Vagina (tissue), 2 donors: ENCODE data around the gene GAS1. TPM values are rescaled to one million over a fixed set of nuclear protein-coding genes. Genes with fewer than 3 reads are reported as not detected.

Source experiments
- DNase-seq, 2 donors: peaks; one replicate each; pipeline ENCODE4 v3.0.0-alpha.2; 2017; ENCODE audit errors: extremely low spot score in 2 of 2
- H3K27ac ChIP-seq: fragments of 200-600 bp; sonication (generic); one replicate; pipeline ENCODE4 v1.5.1; 2019
- H3K27me3 ChIP-seq: fragments of 200-600 bp; sonication (generic); one replicate; pipeline ENCODE4 v1.5.1; 2019
- H3K36me3 ChIP-seq, 2 donors: fragments of 200-600 bp; sonication (generic); one replicate each; pipeline ENCODE4 v1.5.1; 2017 to 2019
- H3K4me1 ChIP-seq: fragments of 200-600 bp; sonication (generic); one replicate; pipeline ENCODE4 v1.5.1; 2019
- H3K4me3 ChIP-seq, 2 donors: fragments of 200-600 bp; sonication (generic); 1 replicate in 1 of 2; 2 replicates in 1 of 2; pipeline ENCODE4 v1.5.1; 2016 to 2019
- H3K9me3 ChIP-seq: fragments of 200-600 bp; sonication (generic); one replicate; pipeline ENCODE4 v1.5.1; 2019
- CTCF ChIP-seq, 3 experiments: fragments of 450-650 bp in 2 of 3; fragments of 200-600 bp in 1 of 3; sonication (generic) in 1 of 3; IDR thresholded peaks; one replicate each; pipeline ENCODE4 v1.5.1; 2017 to 2019; ENCODE audit warnings: antibody characterized with exemption in 3 of 3, mild to moderate bottlenecking in 2 of 3, moderate library complexity in 2 of 3
- POLR2A ChIP-seq, 2 donors: fragments of 450-650 bp; IDR thresholded peaks; one replicate each; pipeline ENCODE4 v1.6.1; 2017; ENCODE audit warnings: antibody characterized with exemption in 2 of 2, mild to moderate bottlenecking in 2 of 2, moderate library complexity in 2 of 2
- POLR2AphosphoS5 ChIP-seq, 2 donors: sonication (generic); formaldehyde crosslinking; IDR thresholded peaks; one replicate each; pipeline ENCODE4 v1.9.0; 2017; ENCODE audit warnings: antibody characterized with exemption in 2 of 2, mild to moderate bottlenecking in 2 of 2, low read depth in 1 of 2; ENCODE audit not compliant: insufficient read depth in 1 of 2
- intact Hi-C: fragments of 100-400 bp; cut with DNase I; formaldehyde crosslinking; loops from one replicate; pipeline ENCODE4 v1.15.1; 2023
- total RNA-seq: library from RNA; depleted of rRNA; stranded (reverse); fragments of >200 nt; gene quantifications from one replicate; pipeline ENCODE4 v1.2.3, GENCODE V29; 2016

The GAS1 gene, protein sequence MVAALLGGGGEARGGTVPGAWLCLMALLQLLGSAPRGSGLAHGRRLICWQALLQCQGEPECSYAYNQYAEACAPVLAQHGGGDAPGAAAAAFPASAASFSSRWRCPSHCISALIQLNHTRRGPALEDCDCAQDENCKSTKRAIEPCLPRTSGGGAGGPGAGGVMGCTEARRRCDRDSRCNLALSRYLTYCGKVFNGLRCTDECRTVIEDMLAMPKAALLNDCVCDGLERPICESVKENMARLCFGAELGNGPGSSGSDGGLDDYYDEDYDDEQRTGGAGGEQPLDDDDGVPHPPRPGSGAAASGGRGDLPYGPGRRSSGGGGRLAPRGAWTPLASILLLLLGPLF
- 163 TPM for total RNA-seq

DNA sequence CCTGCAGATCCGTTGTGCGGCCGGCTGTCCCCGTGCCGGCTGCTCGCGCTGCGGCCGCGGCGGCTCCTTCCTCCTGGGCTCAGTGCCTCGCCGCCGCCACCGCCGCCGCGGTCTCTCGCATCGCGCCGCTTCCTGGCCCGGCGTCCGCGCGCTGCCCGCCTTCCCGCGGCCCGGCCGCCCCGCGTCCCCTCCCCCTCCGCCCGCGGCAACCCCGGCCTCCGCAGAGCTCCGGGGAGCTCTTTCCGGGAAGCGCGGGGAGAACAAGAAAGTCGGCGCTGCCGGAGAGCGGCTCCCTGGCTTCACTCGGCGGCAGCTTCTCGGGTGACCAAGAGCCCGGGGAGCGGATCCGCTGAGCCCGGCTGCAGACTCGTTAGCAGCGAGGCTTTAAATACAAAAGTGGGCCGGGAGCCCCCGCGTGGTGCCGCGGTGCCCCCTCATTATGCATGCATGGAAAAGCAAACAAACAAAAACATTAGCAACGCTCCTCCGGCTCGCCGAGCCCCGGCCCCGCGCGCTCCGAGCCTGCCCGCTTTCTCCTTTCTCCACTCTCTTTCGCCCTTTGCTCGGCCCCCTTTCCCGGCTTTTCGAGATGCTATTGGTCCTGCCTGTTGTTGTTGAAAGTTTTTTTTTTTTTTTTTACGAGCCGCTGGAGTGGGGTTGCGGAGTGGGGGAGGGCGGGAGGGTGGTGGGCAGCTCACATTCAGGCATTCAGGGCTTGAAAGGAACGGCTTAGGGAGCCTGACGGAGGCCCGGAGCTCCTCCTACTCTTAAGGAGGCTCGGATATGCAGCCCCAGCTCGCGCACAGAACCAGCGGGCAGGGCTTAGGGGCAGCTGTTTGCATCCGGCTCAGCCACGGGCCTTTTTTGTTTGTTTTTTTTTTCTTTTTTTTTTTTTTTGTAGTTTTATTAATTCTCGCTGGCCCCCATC lies at the start of gene GAS1:
TSS of gene GAS1 (minus strand) at position 361 of the 928 bp plus-strand sequence. CDS start 727 bp downstream, outside the sequence.
- no peaks in the 10 kb centered on the region for H3K9me3 ChIP-seq
- intact Hi-C loops = loop anchor here (5.0 to 10.0 kb wide), 4 partner anchors 197 to 463 kb away; no protein-coding TSS in a partner anchor
- H3K27me3 ChIP-seq = no peaks in the 10 kb centered on the region
- H3K4me3 ChIP-seq = peak within 1 kb of the TSS; percentile 81 to 90
- peak in 1 of 2 donors; percentile 61 for TF ChIP-seq POLR2A (IDR thresholded peaks at IDR 0.05)
- TF ChIP-seq CTCF (IDR thresholded peaks at IDR 0.05) = no peak
- peak; percentile 39 to 88 for TF ChIP-seq POLR2AphosphoS5 (IDR thresholded peaks at IDR 0.05; ENCODE audit: insufficient read depth in 1 of 2, low read depth in 1 of 2)
- no peaks in the 10 kb centered on the region for H3K36me3 ChIP-seq
- peak within 1 kb of the TSS; percentile 90 for H3K27ac ChIP-seq
- peak in 1 of 2 donors; percentile 96 for DNase-seq
- peaks cover 20% of the 10 kb centered on the region for H3K4me1 ChIP-seq

DNA sequence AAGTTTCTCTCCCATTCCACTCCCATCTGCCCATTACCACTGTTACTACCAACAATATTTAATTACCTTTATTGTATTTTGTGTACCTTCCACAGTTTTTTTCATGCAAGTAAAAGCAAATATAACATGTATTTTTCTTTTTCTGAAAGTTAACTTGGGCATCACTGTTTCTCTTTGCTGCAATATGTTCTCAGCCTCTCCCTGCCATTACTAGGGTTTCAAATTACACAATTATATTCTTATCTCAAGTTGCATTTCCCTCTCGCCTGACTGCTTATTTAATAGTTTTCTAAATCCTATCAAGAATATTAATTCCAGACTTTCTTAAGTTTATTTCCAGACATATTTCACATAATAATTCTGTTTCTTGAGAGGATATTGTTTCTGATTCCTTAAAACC lies 46.9 kb upstream of the GAS1 start:
- DNase-seq = no peak
- TF ChIP-seq CTCF (IDR thresholded peaks at IDR 0.05) (no peak), POLR2AphosphoS5 (IDR thresholded peaks at IDR 0.05; ENCODE audit: insufficient read depth in 1 of 2, low read depth in 1 of 2) (no peak), POLR2A (IDR thresholded peaks at IDR 0.05) (no peak)
- Histone ChIP-seq H3K4me1 (no peaks in the 10 kb centered on the region), H3K9me3 (no peaks in the 10 kb centered on the region), H3K4me3 (no peak overlapping the region), H3K36me3 (no peaks in the 10 kb centered on the region), H3K27me3 (no peaks in the 10 kb centered on the region), H3K27ac (no peak overlapping the region)
- intact Hi-C loops = no loop called here

DNA sequence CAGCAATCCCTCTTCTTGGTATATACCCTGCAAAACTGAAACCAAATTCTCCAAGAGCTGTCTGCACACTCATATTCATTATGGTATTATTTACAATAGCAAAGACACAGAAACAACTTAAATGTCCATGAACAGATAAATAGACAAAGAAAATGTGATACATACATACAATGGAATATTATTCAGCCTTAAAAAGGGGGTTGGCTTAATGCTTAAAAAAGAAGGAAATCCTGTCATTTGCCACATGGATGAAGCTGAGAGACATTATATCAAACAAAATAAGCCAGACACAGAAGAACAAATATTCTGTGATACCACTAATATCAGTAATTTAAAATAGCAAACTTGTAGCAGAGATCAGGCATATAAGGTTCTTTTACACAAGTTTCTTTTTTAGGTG lies 46.5 kb upstream of the GAS1 start:
- no peak overlapping the region for H3K4me3 ChIP-seq
- no peaks in the 10 kb centered on the region for H3K36me3 ChIP-seq
- intact Hi-C loops = no loop called here
- H3K9me3 ChIP-seq = no peaks in the 10 kb centered on the region
- no peaks in the 10 kb centered on the region for H3K4me1 ChIP-seq
- H3K27ac ChIP-seq = no peak overlapping the region
- TF ChIP-seq POLR2A (IDR thresholded peaks at IDR 0.05) (no peak), CTCF (IDR thresholded peaks at IDR 0.05) (no peak), POLR2AphosphoS5 (IDR thresholded peaks at IDR 0.05; ENCODE audit: insufficient read depth in 1 of 2, low read depth in 1 of 2) (no peak)
- H3K27me3 ChIP-seq = no peaks in the 10 kb centered on the region
- DNase-seq = no peak

DNA sequence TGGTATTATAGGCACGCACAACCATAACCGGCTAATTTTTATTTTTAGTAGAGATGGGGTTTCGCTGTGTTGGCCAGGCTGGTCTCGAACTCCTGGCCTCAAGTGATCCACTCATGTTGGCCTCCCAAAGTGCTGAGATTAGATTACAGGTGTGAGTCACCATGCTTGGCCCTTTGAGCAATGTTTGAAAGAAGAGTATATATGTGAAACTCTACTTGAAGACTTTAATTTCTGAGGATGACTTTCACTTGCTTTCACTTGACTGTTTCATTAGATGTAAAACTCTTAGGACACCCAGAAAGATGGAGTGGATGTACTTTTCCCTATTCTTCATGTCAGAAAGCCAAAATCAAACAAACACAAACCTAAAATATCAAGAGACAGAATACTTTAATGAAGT lies 43.8 kb upstream of the GAS1 start:
- intact Hi-C loops = no loop called here
- H3K27ac ChIP-seq = no peak overlapping the region
- H3K4me1 ChIP-seq = no peaks in the 10 kb centered on the region
- no peak overlapping the region for H3K4me3 ChIP-seq
- H3K27me3 ChIP-seq = no peaks in the 10 kb centered on the region
- DNase-seq = no peak
- H3K36me3 ChIP-seq = no peaks in the 10 kb centered on the region
- no peaks in the 10 kb centered on the region for H3K9me3 ChIP-seq
- TF ChIP-seq CTCF (IDR thresholded peaks at IDR 0.05) (no peak), POLR2A (IDR thresholded peaks at IDR 0.05) (no peak), POLR2AphosphoS5 (IDR thresholded peaks at IDR 0.05; ENCODE audit: insufficient read depth in 1 of 2, low read depth in 1 of 2) (no peak)
